ENCODE measurements around the gene DLG2. TPM values are rescaled to one million over a fixed set of nuclear protein-coding genes. Genes with fewer than 3 reads are reported as not detected.
A peak's percentile ranks its signal among the peaks of the same experiment; 100 is the strongest.

DLG2 gene
- total and polyA plus RNA-seq, 12 donors = 1.0 to 14.8 (median 7.4) TPM

- TF ChIP-seq CTCF (IDR thresholded peaks at IDR 0.05) = no peak
- DNase-seq (no peak), ATAC-seq (no peak)
- intact Hi-C loops (cut with DNase I) = no loop called here
- Histone ChIP-seq H3K4me3 (no peak overlapping the region), H3K27me3 (no peaks in the 10 kb centered on the region), H3K4me1 (no peaks in the 10 kb centered on the region), H3K27ac (no peak overlapping the region), H3K9me3 (no peaks in the 10 kb centered on the region), H3K36me3 (no peaks in the 10 kb centered on the region)
- 74 to 77% methylated on average over 4 of the region's 4 CpGs for WGBS, 2 donors
Observed at GRCh38 chr11:84407091-84407490, 1220.1 kb downstream of the DLG2 start.

- DNase-seq = no peak
- H3K27me3 ChIP-seq = no peaks in the 10 kb centered on the region
- ATAC-seq = no peak
- peak in 6 of 9 donors; percentile 8 to 27 (median 20) for TF ChIP-seq CTCF (IDR thresholded peaks at IDR 0.05)
- no peaks in the 10 kb centered on the region for H3K9me3 ChIP-seq
- intact Hi-C loops (cut with DNase I) = loop anchor here in 3 of 10 donors (10.0 kb wide), 1 partner anchor 127 kb away; no protein-coding TSS in a partner anchor
- no peaks in the 10 kb centered on the region for H3K4me1 ChIP-seq
- WGBS, 2 donors = 74 to 78% methylated on average over 3 of the region's 3 CpGs
- H3K4me3 ChIP-seq = no peak overlapping the region
- no peaks in the 10 kb centered on the region for H3K36me3 ChIP-seq
- H3K27ac ChIP-seq = no peak overlapping the region
Observed at GRCh38 chr11:84398017-84398626, 1229.0 kb downstream of the DLG2 start.

GRCh38 chr11:84396521-84396920 is 1230.6 kb downstream of the DLG2 start:
- no peak overlapping the region for H3K4me3 ChIP-seq
- WGBS, 2 donors = 87 to 89% methylated on average over 3 of the region's 3 CpGs
- ATAC-seq (no peak), DNase-seq (no peak)
- H3K36me3 ChIP-seq = no peaks in the 10 kb centered on the region
- H3K4me1 ChIP-seq = no peaks in the 10 kb centered on the region
- H3K9me3 ChIP-seq = no peaks in the 10 kb centered on the region
- no peak for TF ChIP-seq CTCF (IDR thresholded peaks at IDR 0.05)
- H3K27me3 ChIP-seq = no peaks in the 10 kb centered on the region
- no peak overlapping the region for H3K27ac ChIP-seq
- intact Hi-C loops (cut with DNase I) = loop anchor here in 3 of 10 donors (10.0 kb wide), 1 partner anchor 128 kb away; no protein-coding TSS in a partner anchor

- ATAC-seq (no peak), DNase-seq (no peak)
- H3K36me3 ChIP-seq = no peaks in the 10 kb centered on the region
- no peak overlapping the region for H3K27ac ChIP-seq
- TF ChIP-seq CTCF (IDR thresholded peaks at IDR 0.05) = no peak
- H3K4me1 ChIP-seq = no peaks in the 10 kb centered on the region
- 74 to 81% methylated on average over 6 of the region's 6 CpGs for WGBS, 2 donors
- no peaks in the 10 kb centered on the region for H3K9me3 ChIP-seq
- no peak overlapping the region for H3K4me3 ChIP-seq
- no peaks in the 10 kb centered on the region for H3K27me3 ChIP-seq
- intact Hi-C loops (cut with DNase I) = loop anchor here in 3 of 10 donors (10.0 kb wide), 1 partner anchor 134 kb away; no protein-coding TSS in a partner anchor
Observed at GRCh38 chr11:84390441-84391078, 1236.6 kb downstream of the DLG2 start.

Measured in heart right ventricle (tissue), 16 donors.